ENCODE results near the gene OR6J1.

DNA sequence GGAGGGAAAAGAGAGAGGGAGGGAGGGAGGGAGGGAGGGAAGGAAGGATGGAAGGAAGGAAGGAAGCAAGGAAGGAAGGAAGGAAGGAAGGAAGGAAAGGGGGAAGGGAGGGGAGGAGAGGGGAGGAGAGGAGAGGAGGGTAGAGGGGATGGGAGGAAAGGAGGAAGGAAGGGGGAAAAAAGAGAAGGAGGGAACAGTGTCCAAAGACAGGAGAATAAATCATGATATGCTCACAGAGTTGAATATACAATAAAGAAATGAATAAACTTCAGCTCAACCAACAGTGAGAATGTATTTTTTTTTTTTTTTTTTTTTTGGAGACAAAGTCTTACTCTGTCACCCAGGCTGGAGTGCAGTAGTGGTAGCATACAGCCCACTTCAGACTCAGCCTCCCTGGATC lies 4.0 kb downstream of the OR6J1 start:
- TF ChIP-seq, protein P1, sequence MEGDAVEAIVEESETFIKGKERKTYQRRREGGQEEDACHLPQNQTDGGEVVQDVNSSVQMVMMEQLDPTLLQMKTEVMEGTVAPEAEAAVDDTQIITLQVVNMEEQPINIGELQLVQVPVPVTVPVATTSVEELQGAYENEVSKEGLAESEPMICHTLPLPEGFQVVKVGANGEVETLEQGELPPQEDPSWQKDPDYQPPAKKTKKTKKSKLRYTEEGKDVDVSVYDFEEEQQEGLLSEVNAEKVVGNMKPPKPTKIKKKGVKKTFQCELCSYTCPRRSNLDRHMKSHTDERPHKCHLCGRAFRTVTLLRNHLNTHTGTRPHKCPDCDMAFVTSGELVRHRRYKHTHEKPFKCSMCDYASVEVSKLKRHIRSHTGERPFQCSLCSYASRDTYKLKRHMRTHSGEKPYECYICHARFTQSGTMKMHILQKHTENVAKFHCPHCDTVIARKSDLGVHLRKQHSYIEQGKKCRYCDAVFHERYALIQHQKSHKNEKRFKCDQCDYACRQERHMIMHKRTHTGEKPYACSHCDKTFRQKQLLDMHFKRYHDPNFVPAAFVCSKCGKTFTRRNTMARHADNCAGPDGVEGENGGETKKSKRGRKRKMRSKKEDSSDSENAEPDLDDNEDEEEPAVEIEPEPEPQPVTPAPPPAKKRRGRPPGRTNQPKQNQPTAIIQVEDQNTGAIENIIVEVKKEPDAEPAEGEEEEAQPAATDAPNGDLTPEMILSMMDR (IDR thresholded peaks at IDR 0.05; ENCODE audit: borderline replicate concordance, extremely low read depth, low read length, poor library complexity, severe bottlenecking): no peak
- TF ChIP-seq EZH2 (IDR thresholded peaks at IDR 0.05; ENCODE audit: borderline replicate concordance, low read depth, low read length, severe bottlenecking): no peak

Measured in DND-41 (cell line).